ENCODE results near the gene UBE2Z.

Gene UBE2Z

DNA sequence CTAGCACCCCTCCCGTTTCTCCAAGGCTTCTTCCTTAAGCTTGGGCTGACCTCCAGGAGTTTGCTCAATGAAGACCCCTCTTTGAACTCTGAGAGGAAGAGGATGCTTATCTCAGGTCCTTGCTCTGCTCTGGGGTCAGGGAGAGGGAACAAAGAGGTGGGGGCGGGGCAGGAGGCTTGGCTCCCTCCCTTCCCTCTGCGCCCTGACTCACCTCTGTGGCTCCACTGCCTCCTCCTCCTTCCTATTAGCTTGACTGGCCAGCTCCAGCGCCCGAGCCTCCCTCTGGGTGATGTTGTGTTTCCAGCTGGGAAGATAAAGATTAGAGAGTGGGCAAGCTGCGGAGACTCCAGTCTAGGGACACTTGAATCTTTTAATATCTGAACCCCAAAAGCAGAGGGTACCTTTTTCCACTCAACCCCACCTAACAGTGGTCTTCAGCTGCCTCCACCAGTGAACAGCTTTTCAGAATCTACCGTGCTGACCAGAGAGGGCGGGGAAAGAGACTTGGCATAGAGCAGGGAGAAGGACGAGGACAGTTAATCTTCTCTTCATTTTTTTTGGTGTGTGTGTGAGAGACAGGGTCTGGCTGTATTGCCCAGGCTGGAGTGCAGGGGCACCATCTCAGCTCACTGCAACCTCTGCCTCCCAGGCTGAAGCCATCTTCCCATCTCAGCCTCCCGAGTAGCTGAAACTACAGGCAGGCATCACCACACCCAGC is 53.5 kb downstream of the UBE2Z start:
- DNase-seq, result peak; percentile 43

DNA sequence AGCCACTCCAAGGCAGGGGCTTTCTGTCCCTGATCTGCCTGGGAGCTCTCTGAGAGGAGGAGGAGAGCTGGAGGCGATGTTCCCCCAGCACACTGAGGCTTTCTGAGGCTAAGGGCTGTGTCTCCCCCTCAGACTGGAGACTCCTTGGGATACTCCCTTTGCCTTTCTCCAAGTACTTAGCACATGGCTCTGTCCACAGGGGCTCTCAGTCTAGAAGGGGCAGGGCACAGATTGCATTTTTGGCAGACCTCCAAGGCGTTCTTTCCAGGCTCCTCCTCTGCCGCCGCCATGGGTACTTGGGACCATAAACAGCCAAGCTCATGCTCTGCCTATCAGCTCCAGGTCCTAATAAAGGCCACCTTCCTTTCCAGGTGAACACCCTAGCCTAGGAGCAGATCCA is 62.0 kb downstream of the UBE2Z start:
- no peak for DNase-seq

DNA sequence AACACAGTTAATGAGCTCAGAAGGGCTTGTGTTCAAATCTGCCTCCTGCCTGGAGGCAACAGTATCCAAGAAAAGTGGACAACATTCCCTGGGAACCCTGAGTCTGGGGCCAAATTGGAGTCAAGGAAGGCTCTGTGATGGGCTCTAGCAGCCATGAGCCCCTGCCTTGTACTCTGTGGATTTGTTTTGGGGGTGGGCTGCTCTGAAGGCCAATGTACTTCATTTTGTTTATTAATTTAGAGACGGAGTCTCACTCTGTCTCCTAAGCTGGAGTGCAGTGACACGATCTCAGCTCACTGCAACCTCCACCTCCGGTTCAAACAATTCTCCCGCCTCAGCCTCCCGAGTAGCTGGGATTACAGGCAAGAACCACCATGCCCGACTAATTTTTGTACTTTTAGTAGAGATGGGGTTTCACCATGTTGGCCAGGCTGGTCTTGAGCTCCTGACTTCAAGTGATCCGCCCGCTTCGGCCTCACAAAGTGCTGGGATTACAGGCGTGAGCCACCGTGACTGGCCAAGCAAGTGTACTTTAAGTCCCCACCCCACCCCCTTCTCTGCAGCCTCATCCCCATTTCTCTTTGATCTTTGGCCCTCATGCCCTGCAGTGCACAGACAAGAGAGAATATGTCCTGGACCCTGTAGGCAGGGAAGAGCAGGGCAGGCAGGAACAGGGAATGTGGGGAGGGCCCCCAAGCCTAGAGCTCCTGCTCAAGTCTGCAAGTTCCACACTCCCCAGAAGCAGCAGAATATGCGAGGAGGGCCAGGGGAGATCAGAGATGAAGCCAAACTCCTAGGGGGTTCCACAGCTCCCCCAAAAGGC is 62.9 kb downstream of the UBE2Z start:
- no peak for DNase-seq

- DNase-seq, result no peak
Measured at GRCh38 chr17:48972749-48973097, 64.5 kb downstream of the UBE2Z start.

GRCh38 chr17:48973806-48974205 is 65.6 kb downstream of the UBE2Z start:
- DNase-seq, result no peak

Measured in amniotic stem cell (primary cell).